ENCODE measurements around the gene APLP2.

APLP2 gene

GRCh38 chr11:130029137-130029536 lies 40.6 kb upstream of the APLP2 start:
- TF ChIP-seq, protein P1, sequence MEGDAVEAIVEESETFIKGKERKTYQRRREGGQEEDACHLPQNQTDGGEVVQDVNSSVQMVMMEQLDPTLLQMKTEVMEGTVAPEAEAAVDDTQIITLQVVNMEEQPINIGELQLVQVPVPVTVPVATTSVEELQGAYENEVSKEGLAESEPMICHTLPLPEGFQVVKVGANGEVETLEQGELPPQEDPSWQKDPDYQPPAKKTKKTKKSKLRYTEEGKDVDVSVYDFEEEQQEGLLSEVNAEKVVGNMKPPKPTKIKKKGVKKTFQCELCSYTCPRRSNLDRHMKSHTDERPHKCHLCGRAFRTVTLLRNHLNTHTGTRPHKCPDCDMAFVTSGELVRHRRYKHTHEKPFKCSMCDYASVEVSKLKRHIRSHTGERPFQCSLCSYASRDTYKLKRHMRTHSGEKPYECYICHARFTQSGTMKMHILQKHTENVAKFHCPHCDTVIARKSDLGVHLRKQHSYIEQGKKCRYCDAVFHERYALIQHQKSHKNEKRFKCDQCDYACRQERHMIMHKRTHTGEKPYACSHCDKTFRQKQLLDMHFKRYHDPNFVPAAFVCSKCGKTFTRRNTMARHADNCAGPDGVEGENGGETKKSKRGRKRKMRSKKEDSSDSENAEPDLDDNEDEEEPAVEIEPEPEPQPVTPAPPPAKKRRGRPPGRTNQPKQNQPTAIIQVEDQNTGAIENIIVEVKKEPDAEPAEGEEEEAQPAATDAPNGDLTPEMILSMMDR (IDR thresholded peaks at IDR 0.05; ENCODE audit: control insufficient read depth, extremely low read depth, insufficient read depth), result no peak
- H3K4me3 ChIP-seq (ENCODE audit: low read depth, low read length), result no peak overlapping the region
- DNase-seq (ENCODE audit: low read depth), result no peak

DNA sequence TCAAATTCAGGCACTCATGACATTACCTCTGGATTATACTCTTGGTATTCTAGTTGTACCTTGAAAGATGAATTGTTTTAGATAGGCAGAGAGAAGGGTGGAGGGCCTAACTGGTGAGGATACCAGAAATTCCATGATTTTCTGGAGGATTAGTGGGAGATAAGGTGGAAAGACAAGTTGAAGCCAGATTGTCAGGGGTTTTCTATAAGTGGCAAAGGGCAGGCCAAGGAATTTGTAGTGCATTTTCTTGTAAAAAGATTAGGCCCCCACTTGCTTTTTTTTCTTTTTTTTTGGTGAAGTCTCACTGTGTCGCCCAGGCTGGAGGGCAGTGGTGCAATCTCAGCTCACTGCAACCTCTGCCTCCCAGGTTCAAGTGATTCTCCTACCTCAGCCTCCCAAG lies 38.6 kb upstream of the APLP2 start:
- TF ChIP-seq, protein P1 (IDR thresholded peaks at IDR 0.05; ENCODE audit: control insufficient read depth, extremely low read depth, insufficient read depth), result no peak
- no peak for DNase-seq (ENCODE audit: low read depth)

DNA sequence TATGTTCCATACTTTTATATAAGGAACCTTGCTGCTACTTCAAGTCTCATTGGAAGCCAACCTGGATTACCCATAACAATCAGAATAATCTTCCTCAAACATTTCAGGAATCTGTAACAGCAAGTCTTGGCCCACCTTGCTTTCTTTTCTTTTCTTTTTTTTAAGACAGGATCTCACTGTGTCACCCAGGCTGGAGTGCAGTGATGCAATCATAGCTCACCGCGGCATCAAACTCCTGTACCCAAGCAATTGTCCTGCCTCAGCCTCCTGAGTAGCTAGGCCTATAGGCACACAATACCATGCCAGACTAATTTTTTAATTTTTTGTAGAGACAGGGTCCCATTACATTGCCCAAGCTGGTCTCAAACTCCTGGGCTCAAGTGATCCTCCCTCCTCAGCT lies 37.7 kb upstream of the APLP2 start:
- no peak for DNase-seq (ENCODE audit: low read depth)
- H3K4me3 ChIP-seq (ENCODE audit: low read depth, low read length), result no peak overlapping the region
- TF ChIP-seq, protein P1 (IDR thresholded peaks at IDR 0.05; ENCODE audit: control insufficient read depth, extremely low read depth, insufficient read depth), result no peak

More for the DNA sequence above, 38.6 kb upstream of the APLP2 start:
- no peak overlapping the region for H3K4me3 ChIP-seq (ENCODE audit: low read depth, low read length)

DNA sequence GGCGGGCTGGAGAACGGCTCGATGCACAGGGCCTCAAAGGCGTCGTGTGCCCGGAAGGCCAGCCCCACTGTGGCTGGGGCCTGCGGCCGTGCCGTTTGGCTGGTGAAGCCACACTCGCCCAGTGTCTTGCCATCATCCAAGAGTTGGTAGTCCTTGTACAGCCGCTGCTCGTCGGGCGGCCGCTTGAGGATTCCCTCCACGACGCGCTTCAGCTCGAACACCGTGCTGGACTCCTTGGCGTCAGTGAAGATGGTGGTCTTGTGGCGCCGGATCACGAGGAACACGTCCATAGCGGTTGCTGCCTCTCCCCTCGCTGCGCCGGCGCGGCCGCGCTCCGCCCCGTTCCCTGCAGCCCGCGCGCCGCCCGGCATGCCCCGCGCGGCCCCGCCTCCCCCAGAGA lies 36.8 kb upstream of the APLP2 start:
- TF ChIP-seq, protein P1 (IDR thresholded peaks at IDR 0.05; ENCODE audit: control insufficient read depth, extremely low read depth, insufficient read depth), result no peak
- DNase-seq (ENCODE audit: low read depth), result no peak
- no peak overlapping the region for H3K4me3 ChIP-seq (ENCODE audit: low read depth, low read length)

DNA sequence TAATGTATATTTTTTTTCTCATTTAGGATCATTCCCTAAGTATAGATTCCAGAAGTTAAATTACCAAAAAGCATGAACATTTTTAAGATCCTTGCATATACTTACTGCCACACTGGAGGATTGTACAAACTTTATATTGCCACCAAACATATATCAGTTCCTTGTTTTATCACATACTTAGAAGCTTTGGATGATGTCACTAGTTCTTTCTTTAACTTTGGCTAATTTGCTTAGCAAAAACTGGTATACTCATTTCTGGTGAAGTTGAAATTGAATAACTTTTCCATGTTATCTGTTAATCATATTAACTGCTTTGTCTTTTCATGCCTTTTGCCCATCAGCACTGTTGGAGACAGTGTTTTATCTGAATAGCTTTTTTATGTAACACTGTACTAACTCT lies 35.5 kb upstream of the APLP2 start:
- no peak overlapping the region for H3K4me3 ChIP-seq (ENCODE audit: low read depth, low read length)
- DNase-seq (ENCODE audit: low read depth), result no peak
- TF ChIP-seq, protein P1 (IDR thresholded peaks at IDR 0.05; ENCODE audit: control insufficient read depth, extremely low read depth, insufficient read depth), result no peak

DNA sequence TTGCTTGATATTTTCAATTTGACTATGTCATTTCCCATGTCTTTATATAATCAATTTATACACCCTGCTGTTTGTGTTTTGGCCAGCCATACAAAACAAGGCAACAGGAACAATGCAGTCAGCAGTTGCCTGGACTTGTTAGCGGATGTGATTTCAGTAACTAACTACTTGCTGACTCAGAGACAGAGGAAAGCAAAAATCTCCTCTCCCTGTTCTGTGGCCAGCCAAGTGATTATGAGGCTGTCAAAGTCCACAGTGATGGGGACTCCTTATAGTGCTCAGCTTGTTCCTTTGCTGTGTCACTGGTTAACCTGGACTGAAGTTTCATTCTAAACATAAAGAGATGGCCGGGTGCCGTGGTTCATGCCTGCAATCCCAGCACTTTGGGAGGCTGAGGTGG lies 32.6 kb upstream of the APLP2 start:
- TF ChIP-seq, protein P1 (IDR thresholded peaks at IDR 0.05; ENCODE audit: control insufficient read depth, extremely low read depth, insufficient read depth), result no peak
- DNase-seq (ENCODE audit: low read depth), result no peak
- H3K4me3 ChIP-seq (ENCODE audit: low read depth, low read length), result no peak overlapping the region

GRCh38 chr11:130037881-130038585 lies 31.7 kb upstream of the APLP2 start:
- DNase-seq (ENCODE audit: low read depth), result no peak
- no peak overlapping the region for H3K4me3 ChIP-seq (ENCODE audit: low read depth, low read length)
- TF ChIP-seq, protein P1 (IDR thresholded peaks at IDR 0.05; ENCODE audit: control insufficient read depth, extremely low read depth, insufficient read depth), result no peak

Data from LNCaP clone FGC (cell line).